Endothelial cell of umbilical vein (primary cell): Measurements from ENCODE around the gene TMBIM6. TPM values are rescaled to one million over a fixed set of nuclear protein-coding genes. Genes with fewer than 3 reads are reported as not detected.

Experiments
- BruUV-seq: library from RNA; stranded (reverse); fragments of 400-500 nt; replicated peaks from 2 replicates; lab custom pipeline; 2021; lab: Mats Ljungman, UMichigan
- CTCF ChIA-PET: fragments of 300-600, 350-600 bp; sonication (Branson Sonifier 250); formaldehyde crosslinking; loops from one replicate; lab custom pipeline; 2021; ENCODE audit warnings: antibody characterized with exemption, inconsistent platforms; lab: Charles Lee
- POLR2A ChIA-PET: fragments of 300-600, 350-600 bp; sonication (Branson Sonifier 250); formaldehyde crosslinking; loops from one replicate; lab custom pipeline; 2021; ENCODE audit warnings: antibody characterized with exemption, inconsistent platforms; lab: Charles Lee
- DNase-seq: peaks from one replicate; pipeline ENCODE4 v3.0.0-alpha.2; 2011; ENCODE audit warnings: low read depth, low spot score
- FAIRE-seq: peaks from 2 replicates; lab custom pipeline; 2011; peaks lifted over from hg19 to GRCh38; lab: Jason Lieb, UNC
- H2AFZ ChIP-seq: 2 replicates; pipeline ENCODE4 v1.6.0; 2012; ENCODE audit warnings: low read depth, low read length, control low read depth, inconsistent platforms
- H3K27ac ChIP-seq: 2 replicates; pipeline ENCODE4 v1.5.1; 2011; ENCODE audit warnings: low read depth, mild to moderate bottlenecking, control low read depth, low read length, moderate library complexity; ENCODE audit not compliant: insufficient read depth
- H3K27me3 ChIP-seq, 2 experiments: 2 replicates each; pipeline versions ENCODE4 v1.6.0 to v1.6.1; 2011; ENCODE audit warnings: low read length in 2 of 2, mixed read lengths in 1 of 2; ENCODE audit not compliant: control insufficient read depth in 2 of 2, insufficient read depth in 2 of 2
- H3K36me3 ChIP-seq, 2 experiments: 2 replicates in 1 of 2; 3 replicates in 1 of 2; pipeline ENCODE4 v1.5.1; 2011; ENCODE audit warnings: low read length in 2 of 2, mild to moderate bottlenecking in 1 of 2, moderate library complexity in 1 of 2; ENCODE audit not compliant: control insufficient read depth in 2 of 2, insufficient read depth in 2 of 2; ENCODE audit errors: extremely low read depth in 1 of 2
- H3K4me1 ChIP-seq: 3 replicates; pipeline ENCODE4 v1.5.1; 2011; ENCODE audit warnings: mild to moderate bottlenecking, low read length; ENCODE audit not compliant: control insufficient read depth, insufficient read depth; ENCODE audit errors: extremely low read depth
- H3K4me2 ChIP-seq: 2 replicates; pipeline ENCODE4 v1.6.1; 2011; ENCODE audit warnings: low read length, control low read depth, mixed read lengths; ENCODE audit not compliant: insufficient read depth
- H3K4me3 ChIP-seq, 3 experiments: fragments of 200-600 bp in 1 of 3; sonication (generic), shearing (Covaris generic) in 1 of 3; replicated peaks in 1 of 3; 2 replicates each; pipeline ENCODE4 v1.5.1; 2011 to 2016; ENCODE audit warnings: control low read depth in 3 of 3, low read length in 3 of 3, mild to moderate bottlenecking in 2 of 3, inconsistent platforms in 1 of 3, low read depth in 1 of 3, moderate library complexity in 1 of 3; ENCODE audit not compliant: insufficient read depth in 1 of 3
- H3K79me2 ChIP-seq: 2 replicates; pipeline ENCODE4 v1.6.0; 2012; ENCODE audit warnings: low read length, inconsistent platforms; ENCODE audit not compliant: control insufficient read depth, insufficient read depth
- H3K9ac ChIP-seq: replicated peaks from 2 replicates; pipeline ENCODE3; 2011; ENCODE audit warnings: low read length, control low read depth; ENCODE audit not compliant: insufficient read depth; ENCODE audit errors: extremely low read depth
- H3K9me1 ChIP-seq: replicated peaks from 3 replicates; pipeline ENCODE4 v1.6.0; 2011; ENCODE audit warnings: mild to moderate bottlenecking, low read length; ENCODE audit not compliant: control insufficient read depth, insufficient read depth; ENCODE audit errors: extremely low read depth
- H3K9me3 ChIP-seq: replicated peaks from 2 replicates; pipeline ENCODE4 v1.5.1; 2012; ENCODE audit warnings: low read length, inconsistent platforms; ENCODE audit not compliant: control insufficient read depth, insufficient read depth
- H4K20me1 ChIP-seq: replicated peaks from 2 replicates; pipeline ENCODE3; 2011; ENCODE audit warnings: mild to moderate bottlenecking, low read length; ENCODE audit not compliant: control insufficient read depth, insufficient read depth; ENCODE audit errors: extremely low read depth
- CTCF ChIP-seq, 2 donors: IDR thresholded peaks; 1 replicate in 1 of 2; 2 replicates in 1 of 2; pipeline ENCODE4 v1.5.1; 2011; ENCODE audit warnings: low read length in 2 of 2, mild to moderate bottlenecking in 2 of 2, moderate library complexity in 2 of 2, control low read depth in 1 of 2, inconsistent platforms in 1 of 2, low read depth in 1 of 2; ENCODE audit not compliant: insufficient read depth in 1 of 2; ENCODE audit errors: extremely low read depth in 1 of 2
- EZH2 ChIP-seq: IDR thresholded peaks from 2 replicates; pipeline ENCODE4 v1.6.1; 2012; ENCODE audit warnings: borderline replicate concordance, low read depth, mild to moderate bottlenecking, moderate library complexity, low read length, inconsistent platforms; ENCODE audit not compliant: severe bottlenecking
- FOS ChIP-seq: IDR thresholded peaks from 2 replicates; pipeline ENCODE4 v1.6.1; 2011; ENCODE audit warnings: mild to moderate bottlenecking, low read length, moderate library complexity, borderline replicate concordance; ENCODE audit not compliant: insufficient read depth
- GATA2 ChIP-seq: IDR thresholded peaks from 2 replicates; pipeline ENCODE4 v1.7.0; 2011; ENCODE audit warnings: low read depth, mild to moderate bottlenecking, moderate library complexity, mixed read lengths, low read length; ENCODE audit not compliant: insufficient read length, insufficient read depth
- JUN ChIP-seq: IDR thresholded peaks from 2 replicates; pipeline ENCODE4 v1.6.1; 2011; ENCODE audit warnings: borderline replicate concordance, low read depth; ENCODE audit not compliant: insufficient read length, insufficient read depth
- MAX ChIP-seq: IDR thresholded peaks from 2 replicates; pipeline ENCODE4 v1.6.1; 2011; ENCODE audit not compliant: insufficient read depth, insufficient read length
- MYC ChIP-seq: IDR thresholded peaks from one replicate; pipeline ENCODE4 v1.6.1; 2011; ENCODE audit warnings: mild to moderate bottlenecking, low read depth, low read length
- POLR2A ChIP-seq: IDR thresholded peaks from 2 replicates; pipeline ENCODE4 v1.6.1; 2012; ENCODE audit warnings: low read depth, mild to moderate bottlenecking, control low read depth, low read length
- POLR2AphosphoS5 ChIP-seq: IDR thresholded peaks from 2 replicates; pipeline ENCODE4 v1.6.1; 2012; ENCODE audit warnings: low read depth, mild to moderate bottlenecking, control low read depth, low read length, moderate library complexity; ENCODE audit not compliant: insufficient read depth
- dilution Hi-C: fragments of 300-500 bp; cut with MboI; formaldehyde crosslinking; loops from one replicate; pipeline ENCODE4 v1.15.0; 2019; ENCODE audit warnings: low sequenced_read_pairs; ENCODE audit not compliant: extremely low pct_ligation_motif_present
- intact Hi-C: fragments of 100-400 bp; cut with micrococcal nuclease; formaldehyde crosslinking; loops from one replicate; pipeline ENCODE4 v1.10.0; 2022
- polyA plus RNA-seq, 4 experiments: library from polyadenylated mRNA; depleted of rRNA in 3 of 4; stranded (reverse) in 3 of 4; unstranded in 1 of 4; fragments of >200 nt; gene quantifications; 2 replicates each; pipeline versions ENCODE4 v1.2.1 to v1.2.3, GENCODE V29; 2011 to 2012; ENCODE audit warnings: missing spikeins in 1 of 4
- total RNA-seq: library from RNA; stranded (reverse); gene quantifications from 2 replicates; pipeline ENCODE4 v1.2.3, GENCODE V29; 2021

The TMBIM6 gene
- total and polyA plus RNA-seq, 2 donors (not counting 3 experiments of a cell fraction or from before 2014, with no cell fraction given), result 393 to 579 TPM

GRCh38 chr12:49703647-49704137 lies 37.7 kb upstream of the TMBIM6 start:
- peak; percentile 49 for DNase-seq
- peaks cover 73% of the 10 kb centered on the region for H3K79me2 ChIP-seq
- TF ChIP-seq MAX (no peak), FOS (peak; percentile 16)
- H3K27ac ChIP-seq, result peak overlapping the region; percentile 29
- H3K4me1 ChIP-seq, result peaks cover 50% of the 10 kb centered on the region
- CTCF ChIA-PET, result interaction anchor here (0.6 to 5.7 kb wide), 13 partner anchors 8 to 372 kb away, joined by 3 to 59 read pairs (median 6); partner anchors contain the start of gene TMBIM6
- peaks cover 0 to under 1% of the 10 kb centered on the region in 2 experiments for H3K27me3 ChIP-seq
- no peak overlapping the region for H3K4me3 ChIP-seq
- FAIRE-seq, result peak; percentile 42
- POLR2A ChIA-PET, result interaction anchor here (0.6 to 2.4 kb wide), 6 partner anchors 30 to 125 kb away, joined by 3 to 10 read pairs (median 4); partner anchors contain the start of genes NCKAP5L and TMBIM6
- H3K9me3 ChIP-seq, result no peaks in the 10 kb centered on the region
- H3K9me1 ChIP-seq, result no peaks in the 10 kb centered on the region
- no peaks in the 10 kb centered on the region for H3K36me3 ChIP-seq
- no peak overlapping the region for H2AFZ ChIP-seq
- dilution Hi-C loops (no loop called here), intact Hi-C loops (no loop called here)
- peaks cover 4% of the 10 kb centered on the region for H4K20me1 ChIP-seq
- H3K9ac ChIP-seq, result no peak overlapping the region
- no TSS peak for BruUV-seq
- H3K4me2 ChIP-seq, result peak overlapping the region; percentile 57

- CTCF ChIA-PET, result interaction anchor here (1.0 to 6.7 kb wide), 13 partner anchors 9 to 83 kb away, joined by 3 to 93 read pairs (median 10); partner anchors contain the start of genes PRPF40B and TMBIM6
- TF ChIP-seq EZH2, result no peak
- peak; percentile 94 for TF ChIP-seq POLR2AphosphoS5
- no peak for TF ChIP-seq CTCF (IDR thresholded peaks at IDR 0.05; ENCODE audit: extremely low read depth in 1 of 2, insufficient read depth in 1 of 2, low read depth in 1 of 2, low read length in 2 of 2)
- no peak for TF ChIP-seq JUN
- no peak for TF ChIP-seq GATA2
- no peak for TF ChIP-seq MAX
- TF ChIP-seq MYC, result no peak
- TF ChIP-seq FOS, result peak; percentile 79
- TF ChIP-seq POLR2A, result peak; percentile 67
- peak; percentile 95 for FAIRE-seq
These were observed 35.8 kb upstream of the TMBIM6 start for GRCh38 chr12:49705479-49706134.

More at GRCh38 chr12:49705479-49706134, 35.8 kb upstream of the TMBIM6 start:
- H3K27ac ChIP-seq, result peak overlapping the region; percentile 85
- no peak overlapping the region for H2AFZ ChIP-seq
- peak overlapping the region; percentile 97 for H3K4me2 ChIP-seq
- peak; percentile 89 for DNase-seq
- H3K4me1 ChIP-seq, result peaks cover 36% of the 10 kb centered on the region
- TSS peak; percentile 96 for BruUV-seq
- POLR2A ChIA-PET, result interaction anchor here (1.4 to 2.6 kb wide), 4 partner anchors 32 to 58 kb away, joined by 6 to 21 read pairs (median 13); partner anchors contain the start of gene TMBIM6
- H3K36me3 ChIP-seq, result no peaks in the 10 kb centered on the region
- no peaks in the 10 kb centered on the region for H3K9me1 ChIP-seq
- H3K9ac ChIP-seq, result peak overlapping the region; percentile 90
- dilution Hi-C loops, result no loop called here
- H3K9me3 ChIP-seq, result no peaks in the 10 kb centered on the region
- H3K4me3 ChIP-seq, result peak overlapping the region; percentile 88 to 96 (median 93)
- peaks cover 3 to 9% of the 10 kb centered on the region in 2 experiments for H3K27me3 ChIP-seq
- H4K20me1 ChIP-seq, result peaks cover 4% of the 10 kb centered on the region
- intact Hi-C loops, result loop anchor here (2.0 kb wide), 1 partner anchor 137 kb away; the partner anchor contains the start of gene MCRS1
- H3K79me2 ChIP-seq, result peaks cover 57% of the 10 kb centered on the region
